IMR-90 (cell line): ENCODE measurements around the gene PRKCE. TPM values are rescaled to one million over a fixed set of nuclear protein-coding genes. Genes with fewer than 3 reads are reported as not detected.
A peak's percentile ranks its signal among the peaks of the same experiment; 100 is the strongest.

Experiments used
- ATAC-seq: fragments of 200-7000 bp; cut with Tn5 transposase; 2 replicates; pipeline ENCODE4 v1.9.1; 2020; ENCODE audit warnings: low read depth, mild to moderate bottlenecking, moderate library complexity
- BruUV-seq: library from RNA; stranded (reverse); fragments of 400-500 nt; replicated peaks from 2 replicates; lab custom pipeline; 2021; lab: Mats Ljungman, UMichigan
- CTCF ChIA-PET: fragments of 300-600 bp; formaldehyde crosslinking; extraction: SDS; loops from one replicate; lab custom pipeline; 2021; ENCODE audit warnings: antibody characterized with exemption; lab: Yijun Ruan, JAX
- POLR2A ChIA-PET: fragments of 300-600 bp; sonication (Branson Sonifier 250); formaldehyde crosslinking; loops from one replicate; lab custom pipeline; 2022; ENCODE audit warnings: antibody characterized with exemption; ENCODE audit not compliant: unreplicated experiment; lab: Charles Lee
- DNase-seq: peaks from one replicate; pipeline ENCODE4 v3.0.0; 2013
- H2AFZ ChIP-seq: replicated peaks from 2 replicates; pipeline ENCODE3; 2013; ENCODE audit warnings: low read length, mild to moderate bottlenecking; ENCODE audit not compliant: poor library complexity
- H2AK5ac ChIP-seq: 2 replicates; pipeline ENCODE4 v1.6.1; 2013; ENCODE audit warnings: low read depth, low read length, inconsistent platforms
- H2AK9ac ChIP-seq: replicated peaks from 2 replicates; pipeline ENCODE3; 2013; ENCODE audit warnings: mild to moderate bottlenecking, low read depth, low read length, moderate library complexity; ENCODE audit not compliant: poor library complexity
- H2BK120ac ChIP-seq: 2 replicates; pipeline ENCODE4 v1.6.1; 2013; ENCODE audit warnings: low read depth, low read length, inconsistent platforms
- H2BK15ac ChIP-seq: 3 replicates; pipeline ENCODE4 v1.6.1; 2013; ENCODE audit warnings: low read depth, low read length, inconsistent platforms
- H2BK20ac ChIP-seq: 2 replicates; pipeline ENCODE4 v1.6.1; 2013; ENCODE audit warnings: low read depth, mild to moderate bottlenecking, inconsistent platforms, low read length, moderate library complexity
- H2BK5ac ChIP-seq: 2 replicates; pipeline ENCODE4 v1.6.1; 2013; ENCODE audit warnings: mild to moderate bottlenecking, low read depth, low read length, inconsistent platforms; ENCODE audit not compliant: poor library complexity, severe bottlenecking
- H3K14ac ChIP-seq: replicated peaks from 2 replicates; pipeline ENCODE4 v1.6.1; 2013; ENCODE audit warnings: low read depth, low read length, inconsistent platforms
- H3K18ac ChIP-seq: 2 replicates; pipeline ENCODE4 v1.6.1; 2013; ENCODE audit warnings: low read depth, low read length, control low read depth
- H3K23ac ChIP-seq: 2 replicates; pipeline ENCODE4 v1.6.1; 2013; ENCODE audit warnings: low read depth, low read length, inconsistent platforms
- H3K27ac ChIP-seq: 2 replicates; pipeline ENCODE4 v1.5.1; 2013; ENCODE audit warnings: mild to moderate bottlenecking, control low read depth, low read length; ENCODE audit not compliant: insufficient read depth
- H3K27me3 ChIP-seq: 2 replicates; pipeline ENCODE4 v1.6.1; 2013; ENCODE audit warnings: low read length; ENCODE audit not compliant: control insufficient read depth, insufficient read depth
- H3K36me3 ChIP-seq: 2 replicates; pipeline ENCODE4 v1.6.1; 2013; ENCODE audit warnings: low read length, mixed read lengths; ENCODE audit not compliant: control insufficient read depth, insufficient read depth
- H3K4ac ChIP-seq: 2 replicates; pipeline ENCODE4 v1.6.1; 2013; ENCODE audit warnings: low read depth, low read length, inconsistent platforms
- H3K4me1 ChIP-seq: 2 replicates; pipeline ENCODE4 v1.6.1; 2013; ENCODE audit warnings: low read length, mixed read lengths; ENCODE audit not compliant: control insufficient read depth, insufficient read depth
- H3K4me2 ChIP-seq: 2 replicates; pipeline ENCODE4 v1.6.1; 2013; ENCODE audit warnings: low read depth, mild to moderate bottlenecking, control low read depth, low read length, moderate library complexity
- H3K4me3 ChIP-seq: 2 replicates; pipeline ENCODE4 v1.5.1; 2013; ENCODE audit warnings: low read depth, mild to moderate bottlenecking, control low read depth, low read length, moderate library complexity; ENCODE audit not compliant: insufficient read depth
- H3K56ac ChIP-seq: 2 replicates; pipeline ENCODE4 v1.6.1; 2013; ENCODE audit warnings: low read length, inconsistent platforms; ENCODE audit not compliant: insufficient read depth; ENCODE audit errors: extremely low read depth
- H3K79me1 ChIP-seq, 2 experiments: 2 replicates each; pipeline ENCODE4 v1.6.1; 2013; ENCODE audit warnings: low read length in 2 of 2, inconsistent platforms in 1 of 2, low read depth in 1 of 2
- H3K9ac ChIP-seq: 2 replicates; pipeline ENCODE4 v1.6.1; 2013; ENCODE audit warnings: low read depth, low read length, control low read depth
- H3K9me1 ChIP-seq: 2 replicates; pipeline ENCODE4 v1.6.1; 2013; ENCODE audit warnings: low read length, inconsistent platforms; ENCODE audit not compliant: insufficient read depth
- H3K9me3 ChIP-seq: 2 replicates; pipeline ENCODE4 v1.6.1; 2013; ENCODE audit warnings: low read length; ENCODE audit not compliant: control insufficient read depth, insufficient read depth
- H4K20me1 ChIP-seq: 2 replicates; pipeline ENCODE4 v1.6.1; 2013; ENCODE audit warnings: low read length, inconsistent platforms; ENCODE audit not compliant: insufficient read depth
- H4K5ac ChIP-seq: 2 replicates; pipeline ENCODE4 v1.6.1; 2013; ENCODE audit warnings: mild to moderate bottlenecking, low read depth, low read length, control low read depth
- H4K8ac ChIP-seq, 2 experiments: 2 replicates each; pipeline ENCODE4 v1.6.1; 2013; ENCODE audit warnings: low read depth in 2 of 2, low read length in 2 of 2, control low read depth in 1 of 2, inconsistent platforms in 1 of 2
- H4K91ac ChIP-seq: 2 replicates; pipeline ENCODE4 v1.6.1; 2013; ENCODE audit warnings: low read depth, low read length, inconsistent platforms; ENCODE audit not compliant: insufficient read depth
- CEBPB ChIP-seq: IDR thresholded peaks from 2 replicates; pipeline ENCODE4 v1.6.1; 2012; ENCODE audit warnings: low read depth, low read length, improper control_type of control experiment
- CHD1 ChIP-seq: IDR thresholded peaks from 2 replicates; pipeline ENCODE4 v1.6.1; 2012; ENCODE audit warnings: low read depth, low read length, improper control_type of control experiment
- MXI1 ChIP-seq: IDR thresholded peaks from 2 replicates; pipeline ENCODE4 v1.6.1; 2012; ENCODE audit warnings: low read depth, mild to moderate bottlenecking, low read length, moderate library complexity, borderline replicate concordance
- RCOR1 ChIP-seq: IDR thresholded peaks from 2 replicates; pipeline ENCODE4 v1.6.1; 2012; ENCODE audit warnings: mild to moderate bottlenecking, low read length, improper control_type of control experiment; ENCODE audit not compliant: insufficient replicate concordance
- WGBS, 2 experiments: methylation state at CpG; one replicate each; pipeline versions ENCODE4 v1.1.5 to v1.1.7; 2013; ENCODE audit warnings: missing lambda C conversion rate in 2 of 2; ENCODE audit not compliant: insufficient read length in 1 of 2; ENCODE audit errors: extremely low coverage in 2 of 2; 5-methylcytosine and 5-hydroxymethylcytosine counted together
- dilution Hi-C: fragments of 300-500 bp; cut with HindIII; formaldehyde crosslinking; loops from one replicate; pipeline ENCODE4 v1.14.3; 2018; ENCODE audit warnings: low sequenced_read_pairs; ENCODE audit not compliant: unreplicated experiment
- in situ Hi-C: fragments of 300-500 bp; cut with MboI; formaldehyde crosslinking; loops from 3 replicates; pipeline ENCODE4 v1.14.3; 2019; ENCODE audit warnings: low sequenced_read_pairs, inconsistent platforms, mixed read lengths
- intact Hi-C: fragments of 100-400 bp; cut with micrococcal nuclease; formaldehyde crosslinking; loops from 2 replicates; pipeline ENCODE4 v1.10.0; 2022
- polyA plus RNA-seq, 3 experiments: library from polyadenylated mRNA; depleted of rRNA; stranded (reverse); fragments of >200 nt; gene quantifications; 2 replicates each; pipeline ENCODE4 v1.2.3, GENCODE V29; 2012; ENCODE audit warnings: low replicate concordance in 1 of 3
- total RNA-seq: library from RNA; depleted of rRNA; stranded (reverse); fragments of >200 nt; gene quantifications from 2 replicates; pipeline ENCODE4 v1.2.3, GENCODE V29; 2012

PRKCE gene
- total and polyA plus RNA-seq, 2 of the 4 experiments (the other 2 are of a cell fraction), result 8.1 to 32.4 TPM

DNA sequence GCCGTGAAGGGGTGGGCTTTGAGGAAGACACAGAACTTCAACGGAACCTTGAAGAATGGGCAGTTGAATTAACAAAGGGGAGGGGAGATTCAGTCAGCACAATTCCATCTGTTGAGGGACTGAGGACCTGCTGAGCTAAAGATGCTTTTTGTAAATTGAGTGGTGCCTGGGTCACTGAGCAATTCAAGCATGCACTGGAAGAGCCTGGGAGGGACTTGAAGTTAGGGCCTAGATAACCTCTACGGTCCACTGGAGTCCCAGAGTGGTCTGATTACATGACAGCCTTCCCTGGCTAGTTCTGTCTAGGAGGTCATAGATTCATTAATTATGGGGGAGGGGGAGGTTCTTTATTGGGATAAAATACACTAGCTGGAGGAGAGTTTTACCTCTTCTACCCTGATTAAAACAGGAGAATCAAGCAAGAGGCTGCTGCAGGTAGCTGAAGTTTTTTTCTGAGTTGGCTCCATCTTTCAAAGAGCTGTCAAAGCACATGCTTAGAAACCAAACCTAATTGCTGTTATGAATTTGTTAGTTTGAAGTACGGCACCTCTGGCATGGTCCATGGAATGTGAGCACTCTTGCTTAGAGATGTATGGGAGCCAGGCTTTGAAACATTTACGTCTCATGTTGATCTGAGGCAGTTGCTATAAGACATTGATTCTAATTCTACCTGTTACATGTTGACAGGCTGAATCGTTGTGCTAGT lies 290.2 kb downstream of the PRKCE start (continued):
- no peak for TF ChIP-seq MXI1
- no peak for TF ChIP-seq CHD1

DNA sequence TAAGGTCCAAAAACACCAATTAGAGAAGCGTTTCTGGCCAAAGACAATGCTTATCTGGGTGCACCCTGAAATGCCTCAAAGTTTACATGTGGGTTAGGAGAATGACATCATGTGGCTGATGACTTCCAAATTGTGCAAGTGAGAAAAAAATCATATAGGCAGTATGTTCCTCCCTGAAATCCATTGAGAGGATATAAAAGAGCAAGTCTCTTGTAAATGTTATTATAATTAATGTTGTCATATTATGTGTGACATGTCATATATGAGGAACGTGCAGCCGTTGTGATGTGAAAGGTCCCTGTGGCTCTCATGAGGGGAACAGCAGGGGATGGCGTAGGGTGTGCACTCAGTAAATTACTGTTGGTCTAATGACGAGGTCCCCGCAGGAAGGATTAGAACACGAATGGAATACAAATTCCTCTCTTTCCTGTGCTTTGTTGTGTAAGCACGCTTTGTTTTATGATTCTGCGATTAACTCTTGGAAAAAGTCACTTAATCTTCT lies 290.8 kb downstream of the PRKCE start:
- DNase-seq, result peak; percentile 64
- TF ChIP-seq CEBPB (peak; percentile 83), RCOR1 (no peak)
- ATAC-seq, result no peak
- no peak overlapping the region; the same call in 1 of the 2 replicates for H3K23ac ChIP-seq
- H4K8ac ChIP-seq, result peak overlapping the region in 1 of 2 experiments; percentile 65; a peak in 2 of 4 replicates
- WGBS, 2 experiments, result 55% methylated on average over 5 of the region's 9 CpGs; no CpG with 5 or more reads in 1 of the 2 experiments
- peak overlapping the region; percentile 85; the same call in 1 of the 2 replicates for H2AK5ac ChIP-seq
- peaks cover 28% of the 10 kb centered on the region for H3K9me1 ChIP-seq
- peak overlapping the region; percentile 41; the same call in 1 of the 2 replicates for H3K27ac ChIP-seq
- H3K14ac ChIP-seq, result no peak overlapping the region; the same call in 1 of the 2 replicates
- no peak overlapping the region for H2AFZ ChIP-seq
- H3K4me2 ChIP-seq, result peak overlapping the region; percentile 28; the same call in 1 of the 2 replicates
- H3K36me3 ChIP-seq, result no peaks in the 10 kb centered on the region
- H3K9ac ChIP-seq, result no peak overlapping the region
- H3K4me1 ChIP-seq, result peaks cover 38% of the 10 kb centered on the region
- BruUV-seq, result no TSS peak
- peak overlapping the region; percentile 22; the same call in 1 of the 2 replicates for H2BK20ac ChIP-seq
- H4K91ac ChIP-seq, result peak overlapping the region; percentile 50; the same call in 1 of the 2 replicates
- intact Hi-C loops, result loop anchor here (5.0 kb wide), 1 partner anchor 355 kb away; the partner anchor contains the start of gene EPAS1
- CTCF ChIA-PET, result interaction anchor here (0.5 kb wide), 1 partner anchor 335 kb away, joined by 4 read pairs; no protein-coding TSS in a partner anchor
- H3K79me1 ChIP-seq, result peaks cover 8 to 25% of the 10 kb centered on the region in 2 experiments; a peak in 3 of 4 replicates
- H2BK5ac ChIP-seq, result no peak overlapping the region
- in situ Hi-C loops, result no loop called here
- peak overlapping the region; percentile 26; the same call in 1 of the 2 replicates for H3K4ac ChIP-seq
- peaks cover 7% of the 10 kb centered on the region; the same call in 1 of the 2 replicates for H4K20me1 ChIP-seq
- peak overlapping the region; percentile 24; the same call in 1 of the 2 replicates for H4K5ac ChIP-seq
- dilution Hi-C loops, result loop anchor here (25.0 kb wide), 1 partner anchor 305 kb away; no protein-coding TSS in a partner anchor
- POLR2A ChIA-PET, result no interaction called here
- H3K4me3 ChIP-seq, result no peak overlapping the region
- peak overlapping the region; percentile 49; the same call in 1 of the 3 replicates for H2BK15ac ChIP-seq
- H3K27me3 ChIP-seq, result no peaks in the 10 kb centered on the region
- peak overlapping the region; percentile 83 for H2AK9ac ChIP-seq
- H3K18ac ChIP-seq, result peak overlapping the region; percentile 51; the same call in 1 of the 2 replicates
- no peak overlapping the region for H3K56ac ChIP-seq
- peak overlapping the region; percentile 54; the same call in 1 of the 2 replicates for H2BK120ac ChIP-seq
- H3K9me3 ChIP-seq, result no peaks in the 10 kb centered on the region
